K562 (cell line): ENCODE measurements around the gene WDR70. TPM values are rescaled to one million over a fixed set of nuclear protein-coding genes. Genes with fewer than 3 reads are reported as not detected.

Source experiments
- ATAC-seq: fragments of 200-7000 bp; cut with Tn5 transposase; 3 replicates; pipeline ENCODE4 v1.9.1; 2020; ENCODE audit warnings: moderate library complexity
- BruUV-seq: library from RNA; stranded (reverse); fragments of 400-500 nt; replicated peaks from 2 replicates; lab custom pipeline; 2021; lab: Mats Ljungman, UMichigan
- CTCF ChIA-PET: fragments of 300-600 bp; formaldehyde crosslinking; extraction: SDS; loops from one replicate; lab custom pipeline; 2021; ENCODE audit warnings: low intra/inter-chr PET ratio; lab: Yijun Ruan, JAX
- POLR2A ChIA-PET: fragments of 300-600, 350-650 bp; sonication (Branson Sonifier 250); formaldehyde crosslinking; extraction: SDS; loops from one replicate; lab custom pipeline; 2021; ENCODE audit warnings: antibody characterized with exemption, inconsistent platforms; lab: Yijun Ruan, JAX
- DNase-seq, 4 experiments: peaks; one replicate each; pipeline versions ENCODE4 v3.0.0 to v3.0.0-alpha.2; 2011 to 2018; ENCODE audit warnings: low spot score in 3 of 4, mixed read lengths in 3 of 4; ENCODE audit errors: extremely low read depth in 1 of 4
- FAIRE-seq: peaks from 2 replicates; lab custom pipeline; 2011; peaks lifted over from hg19 to GRCh38; lab: Jason Lieb, UNC
- H2AFZ ChIP-seq: 2 replicates; pipeline ENCODE4 v1.6.0; 2011; ENCODE audit warnings: low read depth, low read length, control low read depth, inconsistent platforms
- H3K27ac ChIP-seq: fragments of 200-600 bp; 3 replicates; pipeline ENCODE4 v1.8.0; 2011; ENCODE audit warnings: low read depth, mild to moderate bottlenecking, control low read depth, inconsistent platforms, low read length, moderate library complexity, mixed read lengths; ENCODE audit errors: extremely low read depth
- H3K27me3 ChIP-seq, 2 experiments: fragments of 300-600 bp in 1 of 2; 2 replicates in 1 of 2; 3 replicates in 1 of 2; pipeline versions ENCODE4 v1.6.0 to v1.8.0; 2011; ENCODE audit warnings: inconsistent platforms in 2 of 2, low read length in 2 of 2, mild to moderate bottlenecking in 1 of 2, mixed read lengths in 1 of 2, moderate library complexity in 1 of 2; ENCODE audit not compliant: control insufficient read depth in 2 of 2, insufficient read depth in 2 of 2
- H3K36me3 ChIP-seq: fragments of 300-600 bp; 3 replicates; pipeline ENCODE4 v1.8.0; 2011; ENCODE audit warnings: mild to moderate bottlenecking, low read length, inconsistent platforms; ENCODE audit not compliant: control insufficient read depth, insufficient read depth
- H3K4me1 ChIP-seq, 2 experiments: fragments of 200-600 bp in 1 of 2; replicated peaks in 1 of 2; 2 replicates in 1 of 2; 3 replicates in 1 of 2; pipeline versions ENCODE4 v1.5.1 to v1.8.0; 2011; ENCODE audit warnings: inconsistent platforms in 2 of 2, low read length in 2 of 2, mild to moderate bottlenecking in 1 of 2, mixed read lengths in 1 of 2, moderate library complexity in 1 of 2; ENCODE audit not compliant: control insufficient read depth in 2 of 2, insufficient read depth in 2 of 2
- H3K4me2 ChIP-seq: 2 replicates; pipeline ENCODE4 v1.6.1; 2011; ENCODE audit warnings: low read length, control low read depth, inconsistent platforms, mixed read lengths; ENCODE audit not compliant: insufficient read depth
- H3K4me3 ChIP-seq: fragments of 200-600 bp; sonication (generic), shearing (Covaris generic); 2 replicates; pipeline ENCODE4 v1.5.1; 2016; ENCODE audit warnings: control low read depth, inconsistent platforms
- H3K79me2 ChIP-seq: fragments of 200-600 bp; 3 replicates; pipeline ENCODE4 v1.8.0; 2011; ENCODE audit warnings: low read length, inconsistent platforms; ENCODE audit not compliant: control insufficient read depth, insufficient read depth
- H3K9ac ChIP-seq, 2 experiments: 2 replicates each; pipeline versions ENCODE4 v1.6.0 to v1.6.1; 2011; ENCODE audit warnings: low read depth in 2 of 2, low read length in 2 of 2, control low read depth in 1 of 2, inconsistent platforms in 1 of 2, mild to moderate bottlenecking in 1 of 2, mixed read lengths in 1 of 2; ENCODE audit not compliant: insufficient read depth in 1 of 2
- H3K9me1 ChIP-seq: one replicate; pipeline ENCODE4 v1.6.0; 2011; ENCODE audit warnings: inconsistent platforms, mild to moderate bottlenecking, low read length, moderate library complexity; ENCODE audit not compliant: control insufficient read depth, insufficient read depth
- H3K9me3 ChIP-seq: replicated peaks from 2 replicates; pipeline ENCODE4 v1.5.1; 2011; ENCODE audit warnings: low read depth, low read length, inconsistent platforms; ENCODE audit not compliant: control insufficient read depth, insufficient read depth
- H4K20me1 ChIP-seq: replicated peaks from 2 replicates; pipeline ENCODE4 v1.6.1; 2011; ENCODE audit warnings: low read length, inconsistent platforms, mixed read lengths; ENCODE audit not compliant: control insufficient read depth, insufficient read depth
- ARID3B ChIP-seq: fragments of 250-450 bp; sonication (Bioruptor Pico); IDR thresholded peaks from 2 replicates; pipeline ENCODE4 v1.4.0; 2020; ENCODE audit warnings: borderline replicate concordance
- ARNT ChIP-seq, 2 experiments: fragments of 450-650 bp; IDR thresholded peaks; 2 replicates each; pipeline ENCODE4 v1.6.1; 2016; ENCODE audit warnings: mild to moderate bottlenecking in 1 of 2
- ELK1 ChIP-seq: sonication (generic); formaldehyde crosslinking; IDR thresholded peaks from 2 replicates; pipeline ENCODE4 v1.8.1; 2022; ENCODE audit warnings: missing genetic modification reagents
- EWSR1 ChIP-seq: fragments of 450-650 bp; IDR thresholded peaks from 2 replicates; pipeline ENCODE4 v1.6.1; 2018; ENCODE audit warnings: borderline replicate concordance, mild to moderate bottlenecking, low read depth, moderate library complexity; ENCODE audit not compliant: partially characterized antibody
- GABPB2 ChIP-seq: fragments of 250-450 bp; sonication (Bioruptor Pico); conservative IDR thresholded peaks from 2 replicates; pipeline ENCODE4 v1.5.1; 2021; ENCODE audit warnings: mild to moderate bottlenecking
- GATAD2B ChIP-seq: fragments of 450-650 bp; IDR thresholded peaks from 2 replicates; pipeline ENCODE4 v1.6.1; 2017; ENCODE audit warnings: mild to moderate bottlenecking, borderline replicate concordance
- HIVEP1 ChIP-seq: fragments of 250-450 bp; sonication (Bioruptor Pico); IDR thresholded peaks from 2 replicates; pipeline ENCODE4 v1.4.0; 2020; ENCODE audit warnings: mild to moderate bottlenecking
- KLF16 ChIP-seq: IDR thresholded peaks from 2 replicates; pipeline ENCODE4 v1.6.1; 2016; ENCODE audit warnings: antibody characterized with exemption
- LARP7 ChIP-seq: fragments of 450-650 bp; IDR thresholded peaks from 2 replicates; pipeline ENCODE4 v1.6.1; 2016
- MCM2 ChIP-seq: fragments of 450-650 bp; IDR thresholded peaks from 2 replicates; pipeline ENCODE4 v1.6.1; 2017; ENCODE audit warnings: low read depth, mild to moderate bottlenecking
- MECOM ChIP-seq: fragments of 250-450 bp; sonication (Bioruptor Pico); IDR thresholded peaks from 2 replicates; pipeline ENCODE4 v1.8.0; 2022; ENCODE audit warnings: inconsistent platforms
- RBFOX2 ChIP-seq: fragments of 200-400 bp; formaldehyde crosslinking; IDR thresholded peaks from 2 replicates; pipeline ENCODE4 v1.6.1; 2017; ENCODE audit warnings: low read depth, mild to moderate bottlenecking, low read length, moderate library complexity
- SNRNP70 ChIP-seq: fragments of 200-400 bp; formaldehyde crosslinking; optimal IDR thresholded peaks from 2 replicates; pipeline ENCODE3; 2017; ENCODE audit warnings: low read depth, low read length
- TEAD4 ChIP-seq, 2 experiments: sonication (generic) in 1 of 2; formaldehyde crosslinking in 1 of 2; IDR thresholded peaks; 2 replicates each; pipeline versions ENCODE4 v1.6.1 to v1.8.0; 2012 to 2022; ENCODE audit warnings: borderline replicate concordance in 1 of 2, inconsistent platforms in 1 of 2, low read length in 1 of 2, mild to moderate bottlenecking in 1 of 2, missing genetic modification reagents in 1 of 2
- YBX1 ChIP-seq: fragments of 450-650 bp; IDR thresholded peaks from 2 replicates; pipeline ENCODE4 v1.7.1; 2016; ENCODE audit warnings: mild to moderate bottlenecking
- ZC3H4 ChIP-seq: sonication (generic); formaldehyde crosslinking; IDR thresholded peaks from 2 replicates; pipeline ENCODE4 v1.9.0; 2021; ENCODE audit warnings: missing genetic modification reagents, borderline replicate concordance
- ZNF311 ChIP-seq: fragments of 250-450 bp; sonication (Bioruptor Pico); IDR thresholded peaks from 2 replicates; pipeline ENCODE4 v1.4.0; 2020; ENCODE audit warnings: mild to moderate bottlenecking, moderate library complexity
- ZNF431 ChIP-seq: sonication (generic); formaldehyde crosslinking; IDR thresholded peaks from 2 replicates; pipeline ENCODE4 v1.8.0; 2022; ENCODE audit warnings: mild to moderate bottlenecking, missing genetic modification reagents
- WGBS: fragments of 100-300 bp; shearing (Covaris generic); methylation state at CpG from one replicate; pipeline ENCODE4 v1.1.6; 2016; ENCODE audit warnings: low coverage, mixed read lengths; ENCODE audit not compliant: insufficient coverage; ENCODE audit errors: missing lambda C conversion rate; 5-methylcytosine and 5-hydroxymethylcytosine counted together
- in situ Hi-C: fragments of 300-500 bp; cut with MboI; formaldehyde crosslinking; loops from 4 replicates; pipeline ENCODE4 v1.15.0; 2018; ENCODE audit warnings: inconsistent platforms, mixed read lengths
- intact Hi-C: fragments of 100-400 bp; cut with micrococcal nuclease; formaldehyde crosslinking; loops from 2 replicates; pipeline ENCODE4 v1.14.2; 2022
- polyA plus RNA-seq, 8 experiments: library from polyadenylated mRNA; depleted of rRNA in 4 of 8; stranded (reverse) in 5 of 8; unstranded in 3 of 8; fragments of >200 nt; fragmentation: Nextera tagmentation in 2 of 8; fragmentation: Illumina TruSeq in 1 of 8; extraction: Ambion mirVana in 2 of 8; extraction: Trizol in 1 of 8; gene quantifications; 2 replicates each; pipeline versions ENCODE4 v1.2.1 to v1.2.3, GENCODE V29; 2011 to 2014; ENCODE audit warnings: inconsistent platforms in 1 of 8, missing spikeins in 1 of 8
- total RNA-seq, 7 experiments: library from RNA; depleted of rRNA in 6 of 7; stranded (reverse); fragments of >200 nt in 6 of 7; fragmentation: Illumina TruSeq in 2 of 7; extraction: Trizol in 2 of 7; gene quantifications; 2 replicates each; pipeline versions ENCODE4 v1.2.1 to v1.2.3, GENCODE V29; 2011 to 2021; ENCODE audit warnings: low replicate concordance in 1 of 7
- TF ChIP-seq, protein P1 (sequence below): fragments of 450-650 bp; IDR thresholded peaks from 2 replicates; pipeline ENCODE4 v1.6.1; 2018; ENCODE audit not compliant: partially characterized antibody

The WDR70 gene
- total and polyA plus RNA-seq, 9 of the 15 experiments (the other 6 are each of a cell fraction or from before 2014, with no cell fraction given): 16.8 to 46.6 (median 38.8) TPM

DNA sequence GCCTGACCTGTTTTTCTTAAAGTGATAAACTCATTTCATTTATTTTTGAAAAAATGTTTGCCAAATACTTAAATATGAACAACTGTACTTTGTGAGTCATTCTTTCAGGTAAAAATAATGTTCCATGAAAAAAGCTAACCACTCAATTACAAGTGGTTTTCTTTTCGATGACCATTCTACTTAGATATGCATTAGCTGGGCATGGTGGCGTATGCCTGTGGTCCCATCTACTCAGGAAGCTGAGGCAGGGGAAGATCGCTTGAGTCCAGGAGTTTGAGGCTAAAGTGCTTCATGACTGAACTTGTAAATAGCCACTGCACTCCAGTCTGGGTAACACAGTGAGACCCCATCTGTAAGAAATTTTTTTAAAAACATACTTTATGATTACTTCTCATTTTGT is 4.0 kb upstream of the WDR70 start:
- CTCF ChIA-PET: no interaction called here
- Histone ChIP-seq H3K27me3 (no peaks in the 10 kb centered on the region), H3K4me1 (no peaks in the 10 kb centered on the region; a peak in 2 of 5 replicates), H3K9ac (no peak overlapping the region), H2AFZ (0 out of 2 replicates have a peak overlapping the region, but pooled peaks have one; percentile 1), H3K36me3 (peaks cover 4% of the 10 kb centered on the region; the same call in 1 of the 3 replicates), H4K20me1 (no peaks in the 10 kb centered on the region), H3K9me3 (no peaks in the 10 kb centered on the region), H3K4me2 (no peak overlapping the region), H3K79me2 (peaks cover 16% of the 10 kb centered on the region), H3K4me3 (no peak overlapping the region), H3K27ac (no peak overlapping the region), H3K9me1 (no peaks in the 10 kb centered on the region)
- FAIRE-seq (no peak), DNase-seq (no peak), ATAC-seq (no peak)
- BruUV-seq: no TSS peak
- WGBS: 62% methylated on average over 3 of the region's 3 CpGs
- in situ Hi-C loops: no loop called here
- intact Hi-C loops: loop anchor here (10.0 kb wide), 1 partner anchor 500 kb away; the partner anchor contains the start of gene NIPBL
- POLR2A ChIA-PET: no interaction called here
- TF ChIP-seq GABPB2 (CRISPR knock-in tag): no peak
- TF ChIP-seq KLF16: no peak
- no peak for TF ChIP-seq ARID3B
- no peak for TF ChIP-seq ARNT (IDR thresholded peaks at IDR 0.05)
- TF ChIP-seq MCM2: no peak
- no peak for TF ChIP-seq EWSR1
- no peak for TF ChIP-seq MECOM (CRISPR knock-in tag)
- no peak for TF ChIP-seq HIVEP1 (CRISPR knock-in tag)
- no peak for TF ChIP-seq GATAD2B
- no peak for TF ChIP-seq ZNF311 (CRISPR knock-in tag)
- TF ChIP-seq, protein P1, sequence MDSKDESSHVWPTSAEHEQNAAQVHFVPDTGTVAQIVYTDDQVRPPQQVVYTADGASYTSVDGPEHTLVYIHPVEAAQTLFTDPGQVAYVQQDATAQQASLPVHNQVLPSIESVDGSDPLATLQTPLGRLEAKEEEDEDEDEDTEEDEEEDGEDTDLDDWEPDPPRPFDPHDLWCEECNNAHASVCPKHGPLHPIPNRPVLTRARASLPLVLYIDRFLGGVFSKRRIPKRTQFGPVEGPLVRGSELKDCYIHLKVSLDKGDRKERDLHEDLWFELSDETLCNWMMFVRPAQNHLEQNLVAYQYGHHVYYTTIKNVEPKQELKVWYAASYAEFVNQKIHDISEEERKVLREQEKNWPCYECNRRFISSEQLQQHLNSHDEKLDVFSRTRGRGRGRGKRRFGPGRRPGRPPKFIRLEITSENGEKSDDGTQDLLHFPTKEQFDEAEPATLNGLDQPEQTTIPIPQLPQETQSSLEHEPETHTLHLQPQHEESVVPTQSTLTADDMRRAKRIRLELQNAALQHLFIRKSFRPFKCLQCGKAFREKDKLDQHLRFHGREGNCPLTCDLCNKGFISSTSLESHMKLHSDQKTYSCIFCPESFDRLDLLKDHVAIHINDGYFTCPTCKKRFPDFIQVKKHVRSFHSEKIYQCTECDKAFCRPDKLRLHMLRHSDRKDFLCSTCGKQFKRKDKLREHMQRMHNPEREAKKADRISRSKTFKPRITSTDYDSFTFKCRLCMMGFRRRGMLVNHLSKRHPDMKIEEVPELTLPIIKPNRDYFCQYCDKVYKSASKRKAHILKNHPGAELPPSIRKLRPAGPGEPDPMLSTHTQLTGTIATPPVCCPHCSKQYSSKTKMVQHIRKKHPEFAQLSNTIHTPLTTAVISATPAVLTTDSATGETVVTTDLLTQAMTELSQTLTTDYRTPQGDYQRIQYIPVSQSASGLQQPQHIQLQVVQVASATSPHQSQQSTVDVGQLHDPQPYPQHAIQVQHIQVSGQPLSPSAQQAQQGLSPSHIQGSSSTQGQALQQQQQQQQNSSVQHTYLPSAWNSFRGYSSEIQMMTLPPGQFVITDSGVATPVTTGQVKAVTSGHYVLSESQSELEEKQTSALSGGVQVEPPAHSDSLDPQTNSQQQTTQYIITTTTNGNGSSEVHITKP: no peak
- no peak for TF ChIP-seq SNRNP70
- no peak for TF ChIP-seq YBX1
- no peak for TF ChIP-seq ELK1 (CRISPR knock-in tag)
- no peak for TF ChIP-seq ZNF431 (CRISPR knock-in tag)
- TF ChIP-seq TEAD4 (IDR thresholded peaks at IDR 0.05; ENCODE audit: low read length): no peak
- no peak for TF ChIP-seq TEAD4 (CRISPR knock-in tag; IDR thresholded peaks at IDR 0.05; ENCODE audit: borderline replicate concordance)
- no peak for TF ChIP-seq LARP7
- TF ChIP-seq RBFOX2: no peak
- no peak for TF ChIP-seq ZC3H4 (CRISPR knock-in tag)
